Esophagus squamous epithelium (tissue), 4 donors: Measurements from ENCODE around the gene IQGAP2.

Experiments used
- POLR2A ChIP-seq, 4 donors: fragments of 450-650 bp; IDR thresholded peaks; one replicate each; pipeline ENCODE4 v1.6.1; 2017; ENCODE audit warnings: antibody characterized with exemption in 4 of 4, mild to moderate bottlenecking in 4 of 4, moderate library complexity in 3 of 4
- TF ChIP-seq, protein P1 (sequence below), 6 experiments: fragments of 450-650 bp in 4 of 6; fragments of 200-600 bp in 2 of 6; sonication (generic) in 2 of 6; IDR thresholded peaks; one replicate each; pipeline ENCODE4 v1.5.1; 2016 to 2019; ENCODE audit warnings: antibody characterized with exemption in 6 of 6, mild to moderate bottlenecking in 4 of 6, moderate library complexity in 4 of 6

DNA sequence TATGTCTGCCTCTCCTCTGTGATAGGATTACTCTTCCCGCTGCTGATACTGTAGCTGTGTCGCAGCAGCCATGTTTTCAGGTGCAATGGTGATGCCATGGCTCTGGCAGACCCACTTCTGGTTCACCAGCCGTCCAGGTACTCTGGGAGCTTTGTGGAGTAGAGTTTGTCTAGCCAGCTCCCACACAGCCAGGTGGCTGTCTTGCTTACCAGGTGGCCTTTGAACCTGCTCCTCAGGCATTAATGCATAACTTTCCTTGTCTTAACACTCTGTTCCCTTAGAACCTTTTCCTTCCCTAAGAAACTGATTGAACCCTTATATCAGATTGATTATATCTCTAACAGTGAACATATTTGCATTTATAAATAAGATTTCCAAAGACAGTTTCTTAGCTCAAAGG, 177.9 kb downstream of the IQGAP2 start:
- no peak for TF ChIP-seq POLR2A (IDR thresholded peaks at IDR 0.05)
- TF ChIP-seq, protein P1, sequence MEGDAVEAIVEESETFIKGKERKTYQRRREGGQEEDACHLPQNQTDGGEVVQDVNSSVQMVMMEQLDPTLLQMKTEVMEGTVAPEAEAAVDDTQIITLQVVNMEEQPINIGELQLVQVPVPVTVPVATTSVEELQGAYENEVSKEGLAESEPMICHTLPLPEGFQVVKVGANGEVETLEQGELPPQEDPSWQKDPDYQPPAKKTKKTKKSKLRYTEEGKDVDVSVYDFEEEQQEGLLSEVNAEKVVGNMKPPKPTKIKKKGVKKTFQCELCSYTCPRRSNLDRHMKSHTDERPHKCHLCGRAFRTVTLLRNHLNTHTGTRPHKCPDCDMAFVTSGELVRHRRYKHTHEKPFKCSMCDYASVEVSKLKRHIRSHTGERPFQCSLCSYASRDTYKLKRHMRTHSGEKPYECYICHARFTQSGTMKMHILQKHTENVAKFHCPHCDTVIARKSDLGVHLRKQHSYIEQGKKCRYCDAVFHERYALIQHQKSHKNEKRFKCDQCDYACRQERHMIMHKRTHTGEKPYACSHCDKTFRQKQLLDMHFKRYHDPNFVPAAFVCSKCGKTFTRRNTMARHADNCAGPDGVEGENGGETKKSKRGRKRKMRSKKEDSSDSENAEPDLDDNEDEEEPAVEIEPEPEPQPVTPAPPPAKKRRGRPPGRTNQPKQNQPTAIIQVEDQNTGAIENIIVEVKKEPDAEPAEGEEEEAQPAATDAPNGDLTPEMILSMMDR (IDR thresholded peaks at IDR 0.05): no peak
